GM12801 (cell line): Measurements from ENCODE around the gene TST.

Experiments used
- CTCF ChIP-seq: IDR thresholded peaks from one replicate; pipeline ENCODE4 v1.5.1; 2011; ENCODE audit warnings: control low read depth; ENCODE audit not compliant: insufficient read length; ENCODE audit errors: extremely low read depth

TST gene

DNA sequence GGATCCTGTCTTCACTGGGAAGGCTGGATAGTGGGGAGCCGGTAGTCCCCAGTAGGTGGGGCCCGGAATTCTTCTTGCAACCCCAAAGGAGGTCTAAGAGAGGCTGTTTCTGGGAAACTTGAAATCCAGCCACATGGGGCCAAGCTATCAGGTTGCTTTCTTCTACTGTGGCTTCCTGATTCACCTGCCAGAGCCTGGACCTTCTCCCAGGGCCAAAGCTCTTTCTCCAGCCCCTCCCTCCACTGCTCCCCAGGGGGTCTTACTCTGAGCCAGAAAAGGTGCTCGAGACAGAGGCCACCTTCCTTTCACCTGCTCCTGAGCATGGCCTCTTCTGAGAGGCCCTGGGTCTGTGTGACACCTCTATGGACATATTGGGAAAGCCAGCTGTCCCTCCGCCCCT is 9.1 kb downstream of the TST start:
- TF ChIP-seq CTCF: no peak

GRCh38 chr22:37009490-37009889 is 9.8 kb downstream of the TST start:
- TF ChIP-seq CTCF: no peak

- TF ChIP-seq CTCF: no peak
Measured at GRCh38 chr22:37008365-37008764, 10.9 kb downstream of the TST start.

DNA sequence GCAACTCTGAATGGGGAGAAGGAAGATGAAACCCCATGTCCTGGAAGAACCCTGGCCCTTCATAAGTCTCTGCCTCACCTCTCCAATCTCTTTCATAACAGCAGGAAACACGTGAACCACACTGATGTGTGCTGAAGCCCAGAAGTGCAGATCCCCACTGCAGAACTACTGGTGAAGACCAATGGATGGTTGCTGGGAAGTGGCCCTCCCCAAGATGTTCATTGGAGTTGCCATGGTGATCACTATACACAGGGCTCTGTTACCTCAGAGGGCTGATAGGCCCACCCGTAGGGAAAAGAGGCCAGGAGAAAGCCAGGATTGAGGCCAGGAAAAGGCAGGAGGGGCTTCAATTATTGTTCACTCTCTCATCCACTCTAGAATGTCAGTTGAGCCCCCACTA is 11.6 kb downstream of the TST start:
- no peak for TF ChIP-seq CTCF

DNA sequence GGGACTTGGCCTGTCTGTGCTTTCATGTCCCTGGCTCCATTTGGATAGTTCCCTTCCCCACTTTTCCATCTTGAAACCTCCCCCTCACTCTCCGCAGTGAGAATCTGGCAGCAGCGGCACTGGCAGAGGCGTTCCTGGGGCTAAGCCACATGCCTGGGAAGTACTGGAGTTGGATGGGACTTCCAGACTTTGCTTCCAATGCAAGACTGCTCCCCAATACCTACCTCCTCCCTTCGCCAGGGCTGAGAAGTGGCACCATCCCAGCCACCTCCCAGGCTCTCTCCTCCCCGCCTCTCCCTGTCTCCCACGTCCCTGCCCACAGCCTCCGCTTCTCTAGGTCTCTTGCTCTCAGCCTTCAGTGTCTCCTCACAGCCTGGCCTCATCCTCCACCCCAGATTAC is 16.6 kb downstream of the TST start:
- no peak for TF ChIP-seq CTCF

GRCh38 chr22:37001826-37002225 is 17.4 kb downstream of the TST start:
- TF ChIP-seq CTCF: no peak

- no peak for TF ChIP-seq CTCF
Measured at GRCh38 chr22:37000676-37001534, 18.3 kb downstream of the TST start.
